Measurements from ENCODE around the gene MED25.

The MED25 gene

DNA sequence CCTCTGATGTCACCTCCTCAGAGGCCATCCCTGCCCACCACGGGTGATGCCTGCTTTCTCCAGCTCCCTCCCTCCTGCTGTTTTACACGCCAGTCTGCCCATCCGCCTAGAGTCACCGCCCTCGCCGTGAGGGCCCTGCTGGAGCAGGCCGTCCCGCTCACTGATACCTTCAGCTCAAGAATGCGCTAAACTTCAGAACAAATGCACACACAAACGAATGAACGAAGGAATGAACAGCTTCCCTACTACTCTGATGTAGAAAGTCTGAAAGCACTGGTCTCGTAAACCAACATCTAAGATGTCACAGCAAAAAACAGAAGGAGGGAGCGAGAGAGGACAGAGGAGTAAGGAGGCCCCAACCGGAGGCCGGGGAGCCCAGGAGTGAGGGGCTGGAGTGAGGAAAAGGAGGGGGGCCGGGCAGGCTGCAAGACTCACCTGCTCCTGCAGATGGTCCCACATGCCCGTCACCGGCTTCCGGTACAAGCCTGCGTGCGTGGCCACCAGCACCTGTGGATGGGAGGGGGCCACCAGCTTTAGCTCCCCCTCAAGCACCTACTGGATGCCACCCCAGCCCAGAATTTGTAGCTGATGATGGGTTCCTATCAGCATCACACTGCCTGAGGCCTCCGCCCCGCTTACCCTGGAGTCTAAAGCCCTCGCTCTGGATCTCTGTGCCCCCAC, 45.3 kb downstream of the MED25 start:
- no peaks in the 10 kb centered on the region for H3K9me3 ChIP-seq
- no peak for DNase-seq (ENCODE audit: low spot score in 2 of 2)
- H3K4me1 ChIP-seq = peaks cover 18% of the 10 kb centered on the region
- in situ Hi-C loops (cut with MboI; ENCODE audit: low sequenced_read_pairs) = loop anchor here (25.0 kb wide), 1 partner anchor 376 kb away; the partner anchor contains the start of genes RPL13A and RPS11
- H3K27me3 ChIP-seq (ENCODE audit: low read depth) = no peaks in the 10 kb centered on the region
- H3K4me3 ChIP-seq = no peak overlapping the region
- H3K36me3 ChIP-seq (replicated peaks) = peaks cover 55% of the 10 kb centered on the region

DNA sequence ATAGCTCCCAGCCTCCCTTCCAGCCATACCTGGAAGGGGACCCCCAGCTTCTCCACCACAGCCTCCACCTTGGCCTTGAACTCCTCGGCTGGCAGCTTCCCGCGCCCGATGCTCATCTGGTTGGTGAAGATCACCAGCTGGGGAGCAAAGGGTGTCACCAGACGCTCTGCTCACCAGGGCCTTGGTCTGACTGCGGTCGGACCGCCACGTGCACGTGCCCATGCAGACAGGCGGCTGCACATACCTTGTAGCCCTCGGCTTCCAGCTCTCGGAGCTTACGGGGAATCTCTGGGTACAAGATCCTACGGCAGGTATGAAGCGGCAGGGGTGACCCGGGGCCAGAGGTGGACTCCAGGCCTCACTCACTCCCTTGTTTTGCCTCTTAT, 45.8 kb downstream of the MED25 start:
- Histone ChIP-seq H3K4me3 (no peak overlapping the region), H3K27me3 (ENCODE audit: low read depth) (no peaks in the 10 kb centered on the region), H3K4me1 (peaks cover 18% of the 10 kb centered on the region), H3K36me3 (replicated peaks) (peaks cover 50% of the 10 kb centered on the region), H3K9me3 (no peaks in the 10 kb centered on the region)
- in situ Hi-C loops (cut with MboI; ENCODE audit: low sequenced_read_pairs) = loop anchor here (25.0 kb wide), 1 partner anchor 377 kb away; the partner anchor contains the start of genes RPL13A and RPS11
- no peak for DNase-seq (ENCODE audit: low spot score in 2 of 2)

DNA sequence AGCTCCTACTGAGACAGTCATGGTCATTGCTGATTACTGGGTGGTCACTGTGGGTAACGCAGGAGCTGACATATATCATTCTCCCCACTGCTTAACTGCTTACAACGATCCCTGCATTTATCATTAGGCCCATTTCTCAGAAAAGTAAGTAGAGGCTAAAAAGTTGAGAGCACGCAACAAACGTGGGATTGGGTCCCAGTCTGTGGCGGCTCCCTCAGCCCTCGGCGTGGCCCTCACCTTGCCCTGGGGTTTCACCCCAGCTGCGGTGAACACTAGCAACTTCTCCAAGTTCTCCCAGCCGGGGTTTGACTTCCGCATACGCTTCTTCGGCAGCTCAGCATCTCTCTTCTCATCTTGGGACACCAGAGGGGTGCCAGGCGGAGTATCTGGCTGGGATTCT, 46.8 kb downstream of the MED25 start:
- H3K4me1 ChIP-seq = peaks cover 18% of the 10 kb centered on the region
- in situ Hi-C loops (cut with MboI; ENCODE audit: low sequenced_read_pairs) = loop anchor here (25.0 kb wide), 1 partner anchor 378 kb away; the partner anchor contains the start of genes RPL13A and RPS11
- no peaks in the 10 kb centered on the region for H3K9me3 ChIP-seq
- H3K4me3 ChIP-seq = no peak overlapping the region; the same call in 1 of the 2 replicates
- peaks cover 40% of the 10 kb centered on the region for H3K36me3 ChIP-seq (replicated peaks)
- DNase-seq (ENCODE audit: low spot score in 2 of 2) = no peak
- H3K27me3 ChIP-seq (ENCODE audit: low read depth) = no peaks in the 10 kb centered on the region

DNA sequence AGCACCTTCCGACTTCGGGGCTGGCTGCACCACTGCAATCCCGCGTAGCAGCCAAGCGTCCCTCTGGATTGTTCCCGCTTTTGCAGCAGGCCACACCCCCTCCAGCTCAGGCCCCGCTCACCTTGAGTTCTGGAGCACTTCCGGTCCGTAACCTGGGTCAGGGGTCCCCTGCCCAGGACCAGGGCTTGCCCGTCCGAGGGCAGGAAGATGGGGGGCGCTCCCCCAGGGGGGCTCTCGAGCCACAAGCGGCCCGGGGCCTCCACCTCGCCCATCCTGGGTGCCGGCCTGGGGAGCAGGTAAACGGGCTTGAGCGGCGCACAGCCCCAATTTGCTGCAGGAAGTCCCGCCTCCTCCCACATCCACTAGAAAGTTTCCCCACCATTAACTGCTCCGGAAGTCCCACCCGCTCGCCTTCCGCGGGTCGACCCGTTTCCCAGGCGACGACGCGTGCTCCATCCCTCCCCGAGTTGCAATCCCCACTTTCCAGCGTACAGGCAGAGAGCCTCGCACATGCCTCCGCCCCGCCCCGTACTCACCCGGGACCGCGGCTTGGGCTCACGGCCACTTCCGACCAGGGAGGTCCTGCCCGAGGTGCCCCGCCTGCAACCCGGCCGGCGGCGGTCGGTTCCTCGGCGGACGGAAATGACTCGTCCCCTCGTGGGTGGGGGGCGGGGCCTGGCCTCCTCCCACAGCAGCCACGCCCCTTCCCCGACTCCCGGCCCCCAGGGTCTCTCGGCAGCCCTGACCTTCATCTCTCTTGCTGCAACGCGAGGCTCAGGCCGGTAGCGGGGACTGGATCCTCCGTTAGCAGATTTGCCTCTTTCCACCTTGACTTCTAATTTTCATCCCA, 49.1 kb downstream of the MED25 start, which contains the start of gene PNKP:
Gene PNKP (minus strand): TSS at position 644 of the 850 bp plus-strand sequence. CDS start 372 bp downstream, at position 272.
- peak; percentile 89 to 92 for DNase-seq (ENCODE audit: low spot score in 2 of 2)
- peaks cover 25% of the 10 kb centered on the region for H3K4me1 ChIP-seq
- H3K4me3 ChIP-seq = peak within 1 kb of the TSS; percentile 84
- peaks cover 31% of the 10 kb centered on the region for H3K36me3 ChIP-seq (replicated peaks)
- in situ Hi-C loops (cut with MboI; ENCODE audit: low sequenced_read_pairs) = loop anchor here (25.0 kb wide), 1 partner anchor 380 kb away; the partner anchor contains the start of genes RPL13A and RPS11
- H3K27me3 ChIP-seq (ENCODE audit: low read depth) = no peaks in the 10 kb centered on the region
- H3K9me3 ChIP-seq = no peaks in the 10 kb centered on the region

DNA sequence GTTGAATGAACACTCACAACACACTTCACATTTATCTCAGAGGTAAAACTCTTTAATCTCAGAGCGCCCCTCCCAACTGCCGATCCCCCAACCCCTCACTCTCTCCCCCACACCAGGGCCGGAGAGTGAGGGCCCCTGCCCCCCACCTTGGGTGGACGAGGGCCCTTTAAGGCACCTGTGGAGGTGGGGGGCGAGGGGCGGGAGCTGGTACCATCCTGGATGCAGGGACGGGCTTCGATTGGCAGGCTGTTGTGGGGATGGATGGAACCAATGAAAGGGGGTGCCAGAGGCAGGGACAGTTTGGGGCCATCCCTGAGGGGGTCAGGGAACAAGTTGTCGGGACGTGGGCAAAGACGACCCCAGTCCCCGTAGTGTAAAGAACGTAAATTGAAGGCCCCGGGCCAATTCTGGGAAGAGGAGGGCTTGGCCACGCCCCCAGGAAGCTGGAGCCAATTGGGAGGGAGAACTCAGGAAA, 51.0 kb downstream of the MED25 start:
- H3K9me3 ChIP-seq = no peaks in the 10 kb centered on the region
- H3K36me3 ChIP-seq (replicated peaks) = peaks cover 16% of the 10 kb centered on the region
- H3K4me3 ChIP-seq = peak overlapping the region; percentile 18
- no peak for DNase-seq (ENCODE audit: low spot score in 2 of 2)
- H3K4me1 ChIP-seq = peaks cover 21% of the 10 kb centered on the region
- in situ Hi-C loops (cut with MboI; ENCODE audit: low sequenced_read_pairs) = loop anchor here (25.0 kb wide), 1 partner anchor 382 kb away; the partner anchor contains the start of genes RPL13A and RPS11
- no peaks in the 10 kb centered on the region for H3K27me3 ChIP-seq (ENCODE audit: low read depth)

DNA sequence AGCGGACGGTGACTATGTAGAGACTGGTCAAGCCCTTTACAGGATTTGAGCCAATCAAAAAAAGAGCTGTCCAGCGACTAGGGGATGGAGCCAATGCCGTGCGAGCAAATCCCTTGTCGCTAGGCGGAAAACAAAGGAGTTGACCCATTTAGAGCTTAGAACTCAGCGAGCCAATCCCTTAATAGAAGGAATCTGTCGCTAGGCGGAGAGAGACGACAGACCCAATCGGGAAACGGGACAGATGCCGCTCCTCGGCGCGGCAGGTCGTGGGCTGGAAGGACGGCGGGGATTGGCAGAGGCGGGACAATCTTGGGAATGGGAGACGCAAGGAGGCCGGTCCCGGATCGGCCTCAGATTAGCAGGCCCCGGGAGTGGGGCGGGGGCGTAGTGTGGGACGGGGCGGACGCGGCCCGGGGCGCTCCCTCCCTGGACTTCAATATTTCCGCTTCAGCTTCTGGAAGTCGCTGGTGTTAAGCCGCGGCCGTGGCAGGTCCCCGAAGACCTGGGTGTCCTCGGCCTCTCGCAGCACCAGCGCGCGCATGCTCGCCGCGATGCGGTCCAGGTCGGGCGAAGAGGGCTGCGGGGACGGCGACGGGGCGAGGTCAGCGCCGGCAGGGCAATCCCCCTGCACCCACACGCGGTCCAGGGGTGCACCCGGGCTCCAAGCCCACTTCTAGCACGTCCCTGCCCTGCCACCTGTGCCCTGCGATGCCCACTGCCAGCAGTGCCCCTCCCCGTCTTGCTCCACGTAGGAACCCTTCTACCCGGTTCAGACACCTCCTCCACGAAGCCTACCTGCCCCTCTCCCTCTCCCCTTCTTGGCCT, 51.6 kb downstream of the MED25 start:
- in situ Hi-C loops (cut with MboI; ENCODE audit: low sequenced_read_pairs) = loop anchor here (25.0 kb wide), 1 partner anchor 382 kb away; the partner anchor contains the start of genes RPL13A and RPS11
- H3K4me3 ChIP-seq = peak overlapping the region; percentile 38
- peaks cover 21% of the 10 kb centered on the region for H3K4me1 ChIP-seq
- peaks cover 10% of the 10 kb centered on the region for H3K36me3 ChIP-seq (replicated peaks)
- peak; percentile 97 to 100 for DNase-seq (ENCODE audit: low spot score in 2 of 2)
- H3K27me3 ChIP-seq (ENCODE audit: low read depth) = no peaks in the 10 kb centered on the region
- H3K9me3 ChIP-seq = no peaks in the 10 kb centered on the region

DNA sequence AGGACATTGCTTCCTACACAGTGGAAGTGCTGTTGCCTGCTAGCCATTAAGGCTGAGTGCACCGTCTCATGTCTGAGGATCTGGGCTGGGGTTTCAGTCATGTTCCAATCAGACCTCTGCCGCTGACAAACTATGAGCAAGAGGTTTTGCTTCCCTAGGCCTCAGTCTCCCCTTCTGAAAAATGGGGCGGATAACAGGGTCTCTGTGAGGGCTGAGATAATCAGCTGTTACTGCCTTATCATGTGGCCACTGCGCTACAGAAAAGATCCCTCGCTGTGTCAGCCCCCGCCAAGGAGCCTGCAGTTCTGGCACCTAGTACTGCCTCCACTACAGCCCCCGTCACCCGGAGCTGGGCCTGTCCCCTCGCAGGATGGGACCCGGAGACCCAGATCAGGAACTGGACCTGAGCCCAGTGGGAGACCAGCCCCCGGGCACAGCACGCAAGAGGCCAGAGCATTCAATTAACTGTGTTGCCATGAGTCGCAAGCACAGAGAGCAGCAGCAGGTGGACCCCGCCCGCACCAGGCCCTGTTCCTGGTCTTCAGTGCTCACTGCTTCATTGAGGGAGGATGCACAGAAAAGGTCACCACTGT, 52.3 kb downstream of the MED25 start:
- H3K4me1 ChIP-seq = peaks cover 17% of the 10 kb centered on the region
- H3K9me3 ChIP-seq = no peaks in the 10 kb centered on the region
- peaks cover 5% of the 10 kb centered on the region for H3K36me3 ChIP-seq (replicated peaks)
- DNase-seq (ENCODE audit: low spot score in 2 of 2) = no peak
- in situ Hi-C loops (cut with MboI; ENCODE audit: low sequenced_read_pairs) = loop anchor here (25.0 kb wide), 1 partner anchor 383 kb away; the partner anchor contains the start of genes RPL13A and RPS11
- H3K4me3 ChIP-seq = peak overlapping the region; percentile 38
- no peaks in the 10 kb centered on the region for H3K27me3 ChIP-seq (ENCODE audit: low read depth)

DNA sequence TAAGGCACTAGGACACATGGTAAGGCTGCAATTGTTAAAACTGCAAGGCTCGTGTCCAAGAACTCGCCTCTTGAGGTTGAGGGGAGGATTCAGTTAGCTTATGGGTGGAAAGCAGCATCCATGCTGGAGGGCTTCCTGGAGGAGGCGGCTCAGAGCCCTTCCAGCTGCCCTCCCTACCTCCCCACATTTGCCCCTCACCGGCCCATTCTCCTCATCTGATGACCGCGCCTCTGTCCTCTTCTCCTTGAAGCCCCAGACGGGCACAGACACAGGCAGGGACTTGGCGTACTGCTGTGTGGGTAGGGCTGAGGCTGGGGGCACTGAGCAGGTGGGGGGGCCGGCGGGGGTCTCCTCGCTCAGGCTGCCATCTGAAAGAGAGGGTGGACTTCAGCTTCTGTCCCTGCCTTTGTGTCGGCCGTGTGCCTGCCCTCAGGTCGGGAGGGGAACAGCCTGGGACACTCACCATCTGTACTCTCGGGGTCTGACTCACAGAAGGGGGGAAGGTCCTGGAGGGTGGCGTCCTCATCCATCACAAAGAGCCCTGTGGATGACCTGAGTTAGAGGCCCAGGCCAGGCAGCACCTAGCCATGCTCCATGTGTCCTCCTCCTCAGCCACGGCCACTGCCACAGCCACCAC, 53.4 kb downstream of the MED25 start:
- DNase-seq (ENCODE audit: low spot score in 2 of 2) = no peak
- H3K9me3 ChIP-seq = no peaks in the 10 kb centered on the region
- H3K4me1 ChIP-seq = peaks cover 8% of the 10 kb centered on the region
- H3K4me3 ChIP-seq = no peak overlapping the region
- no peaks in the 10 kb centered on the region for H3K27me3 ChIP-seq (ENCODE audit: low read depth)
- in situ Hi-C loops (cut with MboI; ENCODE audit: low sequenced_read_pairs) = loop anchor here (25.0 kb wide), 1 partner anchor 384 kb away; the partner anchor contains the start of genes RPL13A and RPS11
- H3K36me3 ChIP-seq (replicated peaks) = peaks cover 5% of the 10 kb centered on the region

DNA sequence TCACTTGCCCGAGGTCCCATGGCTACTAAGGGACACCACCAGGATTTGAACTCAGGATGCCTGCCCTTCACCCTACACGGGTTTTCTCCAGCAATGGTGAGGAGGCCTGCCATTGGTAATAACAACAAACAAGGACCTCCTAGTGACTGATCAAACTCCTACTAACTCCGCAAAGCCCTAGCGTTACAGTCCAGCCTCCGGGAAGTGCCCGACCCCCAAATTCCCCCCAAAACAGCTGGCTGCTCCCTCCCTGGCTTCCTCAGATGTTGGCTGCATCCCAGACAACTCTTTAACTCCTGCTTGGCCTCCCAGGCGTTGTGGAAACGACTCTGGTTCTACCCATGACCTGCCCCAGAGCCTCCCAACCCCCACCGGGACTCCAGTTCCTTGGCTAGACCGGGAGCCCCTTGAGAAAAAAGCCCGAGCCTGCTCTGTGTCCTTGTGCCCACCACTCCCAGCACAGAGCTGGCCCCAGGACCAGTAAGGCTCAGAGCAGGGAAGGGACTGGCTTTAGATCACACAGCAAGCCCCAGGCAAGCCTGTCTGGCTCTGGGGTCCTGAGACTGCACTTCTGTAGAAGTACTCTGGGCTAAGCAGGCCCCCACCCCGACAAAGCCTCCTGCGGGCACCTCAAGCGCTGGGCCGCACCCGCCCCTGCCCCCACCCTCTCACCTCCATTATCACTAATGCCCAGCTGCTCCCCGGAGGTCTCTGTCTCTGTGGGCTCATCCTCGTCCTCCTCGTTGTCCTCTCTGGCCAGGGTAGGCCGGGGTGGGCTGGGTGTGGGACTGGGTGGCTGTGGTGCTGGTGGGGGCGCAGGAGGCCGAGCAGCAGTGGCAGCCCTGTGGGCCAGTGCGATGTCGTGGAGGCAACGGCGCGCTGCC, 54.4 kb downstream of the MED25 start:
- H3K36me3 ChIP-seq (replicated peaks) = peaks cover 5% of the 10 kb centered on the region
- no peaks in the 10 kb centered on the region for H3K9me3 ChIP-seq
- peaks cover 6% of the 10 kb centered on the region for H3K4me1 ChIP-seq
- in situ Hi-C loops (cut with MboI; ENCODE audit: low sequenced_read_pairs) = loop anchor here (25.0 kb wide), 1 partner anchor 385 kb away; the partner anchor contains the start of genes RPL13A and RPS11
- H3K4me3 ChIP-seq = no peak overlapping the region
- no peak for DNase-seq (ENCODE audit: low spot score in 2 of 2)
- H3K27me3 ChIP-seq (ENCODE audit: low read depth) = no peaks in the 10 kb centered on the region

DNA sequence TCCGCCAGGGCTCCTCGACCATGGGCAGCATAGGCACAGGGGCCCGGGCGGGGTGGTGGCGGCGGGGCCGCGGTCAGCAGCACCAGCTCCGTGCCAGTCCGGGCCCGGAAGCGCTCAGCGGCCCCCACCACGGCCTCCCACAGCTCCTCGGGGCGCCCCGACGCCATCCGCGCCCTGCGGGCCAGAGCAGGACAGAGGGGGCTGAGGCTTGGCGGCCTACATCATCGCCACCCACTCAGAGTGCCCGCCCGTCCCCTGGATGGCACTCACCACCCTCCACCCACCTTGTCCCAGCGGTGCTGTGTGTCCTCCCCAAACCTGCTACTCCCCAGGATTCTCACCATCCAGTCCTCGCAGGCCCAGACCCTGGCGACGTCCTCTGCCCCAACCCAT, 55.0 kb downstream of the MED25 start:
- in situ Hi-C loops (cut with MboI; ENCODE audit: low sequenced_read_pairs) = loop anchor here (25.0 kb wide), 1 partner anchor 386 kb away; the partner anchor contains the start of genes RPL13A and RPS11
- Histone ChIP-seq H3K4me1 (peaks cover 6% of the 10 kb centered on the region), H3K9me3 (no peaks in the 10 kb centered on the region), H3K4me3 (no peak overlapping the region), H3K27me3 (ENCODE audit: low read depth) (no peaks in the 10 kb centered on the region), H3K36me3 (replicated peaks) (peaks cover 5% of the 10 kb centered on the region)
- no peak for DNase-seq (ENCODE audit: low spot score in 2 of 2)

DNA sequence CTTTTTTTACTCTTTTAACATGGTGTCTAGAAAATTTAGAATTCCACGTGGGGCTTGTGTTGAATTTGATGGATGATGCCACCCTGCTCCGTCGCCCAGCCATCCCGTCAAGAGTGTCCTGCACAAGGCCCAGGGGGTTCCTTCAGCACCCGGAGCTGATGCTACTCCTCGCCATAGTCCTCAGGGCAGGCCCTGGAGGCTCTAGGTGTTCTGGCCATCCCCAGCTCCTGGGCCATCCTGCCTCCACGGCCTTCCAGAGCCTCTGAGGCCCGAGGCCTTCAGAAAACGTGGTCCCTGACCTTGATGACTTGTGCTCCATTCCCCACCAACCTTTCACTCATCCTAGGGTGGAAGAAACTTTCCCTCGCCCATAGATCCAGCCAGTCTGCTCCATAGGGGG, 55.7 kb downstream of the MED25 start:
- H3K4me3 ChIP-seq = no peak overlapping the region
- H3K36me3 ChIP-seq (replicated peaks) = peaks cover 5% of the 10 kb centered on the region
- no peaks in the 10 kb centered on the region for H3K27me3 ChIP-seq (ENCODE audit: low read depth)
- no peak for DNase-seq (ENCODE audit: low spot score in 2 of 2)
- peaks cover 12% of the 10 kb centered on the region for H3K4me1 ChIP-seq
- no peaks in the 10 kb centered on the region for H3K9me3 ChIP-seq
- in situ Hi-C loops (cut with MboI; ENCODE audit: low sequenced_read_pairs) = loop anchor here (25.0 kb wide), 1 partner anchor 387 kb away; the partner anchor contains the start of genes RPL13A and RPS11

Data from HAP-1 (cell line).